RWPE2 (cell line): ENCODE results near the gene ITGB6.
"Not testable (repeated sequence)": the region's sequence is repeated elsewhere in the genome, so short reads cannot be mapped to it uniquely, and the experiment has no call there.

Source experiments
- ATAC-seq: fragments of 200-7000 bp; cut with Tn5 transposase; 3 replicates; pipeline ENCODE4 v1.9.1; 2021; ENCODE audit warnings: low read depth
- DNase-seq: peaks from one replicate; pipeline ENCODE4 v3.0.0-alpha.2; 2020; ENCODE audit warnings: low spot score
- H3K27ac ChIP-seq: fragments of 450-650 bp; 2 replicates; pipeline ENCODE4 v1.5.1; 2017; ENCODE audit warnings: mild to moderate bottlenecking; ENCODE audit not compliant: poor library complexity, severe bottlenecking
- H3K27me3 ChIP-seq: fragments of 250-450 bp; sonication (Bioruptor Pico); 2 replicates; pipeline ENCODE4 v1.5.1; 2021; ENCODE audit warnings: mild to moderate bottlenecking, moderate library complexity; ENCODE audit not compliant: insufficient read depth, poor library complexity, severe bottlenecking
- H3K36me3 ChIP-seq: fragments of 250-450 bp; sonication (Bioruptor Pico); 2 replicates; pipeline ENCODE4 v1.5.1; 2020; ENCODE audit warnings: low read depth, mild to moderate bottlenecking, moderate library complexity
- H3K4me1 ChIP-seq: fragments of 250-450 bp; sonication (Bioruptor Pico); 2 replicates; pipeline ENCODE4 v1.5.1; 2021; ENCODE audit warnings: mild to moderate bottlenecking, moderate library complexity; ENCODE audit not compliant: insufficient read depth, poor library complexity, severe bottlenecking
- H3K4me3 ChIP-seq: fragments of 250-450 bp; sonication (Bioruptor Pico); 2 replicates; pipeline ENCODE4 v1.5.1; 2021; ENCODE audit warnings: mild to moderate bottlenecking, moderate library complexity; ENCODE audit not compliant: severe bottlenecking
- H3K9me3 ChIP-seq: fragments of 250-450 bp; sonication (Bioruptor Pico); 2 replicates; pipeline ENCODE4 v1.5.1; 2021; ENCODE audit warnings: mild to moderate bottlenecking, moderate library complexity; ENCODE audit not compliant: severe bottlenecking
- TF ChIP-seq, protein P1 (sequence below): fragments of 450-650 bp; IDR thresholded peaks from one replicate; pipeline ENCODE4 v1.5.1; 2017; ENCODE audit warnings: mild to moderate bottlenecking, moderate library complexity; ENCODE audit not compliant: poor library complexity, severe bottlenecking

ITGB6 gene

DNA sequence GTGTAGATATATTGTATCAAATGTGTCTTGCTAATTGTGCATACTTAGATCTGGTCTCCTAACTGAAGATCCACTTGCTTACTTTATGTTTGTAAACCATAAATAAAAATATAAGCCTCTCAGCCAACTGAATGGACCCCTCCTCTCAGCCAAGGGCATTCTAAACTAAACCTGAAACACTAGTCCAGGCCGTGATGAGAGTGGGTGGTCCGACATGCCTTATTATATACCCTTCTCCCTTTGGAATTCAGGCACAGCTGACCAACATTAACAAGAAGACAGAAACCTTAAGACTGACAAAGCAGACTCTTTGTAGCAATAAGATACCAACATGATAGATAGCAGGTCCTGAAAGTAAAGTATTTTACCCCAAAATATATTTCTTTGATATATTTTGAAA lies 73.3 kb downstream of the ITGB6 start:
- TF ChIP-seq, protein P1, sequence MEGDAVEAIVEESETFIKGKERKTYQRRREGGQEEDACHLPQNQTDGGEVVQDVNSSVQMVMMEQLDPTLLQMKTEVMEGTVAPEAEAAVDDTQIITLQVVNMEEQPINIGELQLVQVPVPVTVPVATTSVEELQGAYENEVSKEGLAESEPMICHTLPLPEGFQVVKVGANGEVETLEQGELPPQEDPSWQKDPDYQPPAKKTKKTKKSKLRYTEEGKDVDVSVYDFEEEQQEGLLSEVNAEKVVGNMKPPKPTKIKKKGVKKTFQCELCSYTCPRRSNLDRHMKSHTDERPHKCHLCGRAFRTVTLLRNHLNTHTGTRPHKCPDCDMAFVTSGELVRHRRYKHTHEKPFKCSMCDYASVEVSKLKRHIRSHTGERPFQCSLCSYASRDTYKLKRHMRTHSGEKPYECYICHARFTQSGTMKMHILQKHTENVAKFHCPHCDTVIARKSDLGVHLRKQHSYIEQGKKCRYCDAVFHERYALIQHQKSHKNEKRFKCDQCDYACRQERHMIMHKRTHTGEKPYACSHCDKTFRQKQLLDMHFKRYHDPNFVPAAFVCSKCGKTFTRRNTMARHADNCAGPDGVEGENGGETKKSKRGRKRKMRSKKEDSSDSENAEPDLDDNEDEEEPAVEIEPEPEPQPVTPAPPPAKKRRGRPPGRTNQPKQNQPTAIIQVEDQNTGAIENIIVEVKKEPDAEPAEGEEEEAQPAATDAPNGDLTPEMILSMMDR, result no peak
- DNase-seq (no peak), ATAC-seq (no peak)
- Histone ChIP-seq H3K36me3 (peaks cover 98% of the 10 kb centered on the region), H3K9me3 (no peaks in the 10 kb centered on the region), H3K4me1 (no peaks in the 10 kb centered on the region), H3K27me3 (no peaks in the 10 kb centered on the region), H3K27ac (no peak overlapping the region), H3K4me3 (no peak overlapping the region)

- DNase-seq, result no peak
- peaks cover 98% of the 10 kb centered on the region for H3K36me3 ChIP-seq
- no peaks in the 10 kb centered on the region for H3K27me3 ChIP-seq
- TF ChIP-seq, protein P1, result no peak
- no peak overlapping the region for H3K27ac ChIP-seq
- no peak for ATAC-seq
- no peaks in the 10 kb centered on the region for H3K9me3 ChIP-seq
- H3K4me1 ChIP-seq, result no peaks in the 10 kb centered on the region
- H3K4me3 ChIP-seq, result no peak overlapping the region
Measured at GRCh38 chr2:160126315-160126714, 73.8 kb downstream of the ITGB6 start.

GRCh38 chr2:160125828-160126227 lies 74.2 kb downstream of the ITGB6 start:
- H3K4me3 ChIP-seq, result no peak overlapping the region
- ATAC-seq (no peak), DNase-seq (no peak)
- H3K27ac ChIP-seq, result no peak overlapping the region
- H3K27me3 ChIP-seq, result no peaks in the 10 kb centered on the region
- H3K9me3 ChIP-seq, result no peaks in the 10 kb centered on the region
- H3K4me1 ChIP-seq, result no peaks in the 10 kb centered on the region
- H3K36me3 ChIP-seq, result peaks cover 98% of the 10 kb centered on the region
- TF ChIP-seq, protein P1, result no peak

DNA sequence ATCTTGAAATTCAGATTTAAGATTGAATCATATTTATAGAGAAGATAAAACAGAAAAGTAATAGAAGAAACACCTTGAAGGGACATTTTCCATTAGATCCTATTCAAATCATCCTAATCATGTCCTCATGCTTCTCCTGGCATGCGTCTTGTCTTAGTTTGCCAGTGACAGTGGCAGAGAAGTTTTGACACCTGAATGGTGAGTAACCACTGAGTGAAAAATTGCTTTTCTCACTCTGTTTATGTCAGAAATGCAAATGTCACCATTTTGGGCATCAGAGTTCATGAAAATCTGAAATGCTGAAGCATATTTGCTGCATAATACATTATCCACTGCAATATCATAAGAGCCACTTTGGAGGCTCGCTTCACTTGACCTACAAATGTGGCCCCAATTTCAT lies 74.7 kb downstream of the ITGB6 start:
- H3K36me3 ChIP-seq, result peaks cover 94% of the 10 kb centered on the region
- TF ChIP-seq, protein P1, result no peak
- H3K4me3 ChIP-seq, result no peak overlapping the region
- no peaks in the 10 kb centered on the region for H3K9me3 ChIP-seq
- DNase-seq (no peak), ATAC-seq (no peak)
- no peaks in the 10 kb centered on the region for H3K27me3 ChIP-seq
- no peaks in the 10 kb centered on the region for H3K4me1 ChIP-seq
- no peak overlapping the region for H3K27ac ChIP-seq

GRCh38 chr2:160124571-160124970 lies 75.5 kb downstream of the ITGB6 start:
- H3K27ac ChIP-seq, result no peak overlapping the region
- TF ChIP-seq, protein P1, result no peak
- no peaks in the 10 kb centered on the region for H3K4me1 ChIP-seq
- ATAC-seq, result no peak
- no peak for DNase-seq
- H3K27me3 ChIP-seq, result no peaks in the 10 kb centered on the region
- no peak overlapping the region for H3K4me3 ChIP-seq
- peaks cover 86% of the 10 kb centered on the region for H3K36me3 ChIP-seq
- H3K9me3 ChIP-seq, result no peaks in the 10 kb centered on the region

- H3K27ac ChIP-seq, H3K27me3 ChIP-seq, H3K9me3 ChIP-seq, DNase-seq, H3K4me3 ChIP-seq, H3K4me1 ChIP-seq, ATAC-seq: not testable (repeated sequence)
- H3K36me3 ChIP-seq, result peaks cover 49% of the 10 kb centered on the region
Measured at GRCh38 chr2:160114721-160115120, 85.4 kb downstream of the ITGB6 start.
